ENCODE data around the gene ACAD11.

DNA sequence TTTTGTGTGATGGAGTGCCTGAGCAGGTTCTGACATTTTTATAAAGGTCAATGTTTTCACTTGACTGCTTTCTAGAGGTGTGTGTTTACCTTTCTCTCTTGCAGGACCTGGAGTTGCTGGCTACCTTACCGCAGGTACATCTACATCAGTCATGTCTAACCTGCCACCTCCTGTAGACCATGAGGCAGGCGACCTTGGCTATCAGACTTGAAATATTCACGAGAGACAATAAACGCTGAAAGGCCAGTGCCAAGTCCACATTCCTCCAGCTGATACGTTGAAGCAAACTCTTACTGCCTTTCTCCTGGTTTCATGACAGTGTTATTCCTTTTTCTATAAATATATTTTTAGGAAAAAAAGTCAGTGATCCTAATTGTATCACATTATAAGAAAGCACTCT, 121.5 kb downstream of the ACAD11 start:
- TF ChIP-seq SUZ12 (IDR thresholded peaks at IDR 0.05) (no peak), FOXA1 (IDR thresholded peaks at IDR 0.05) (no peak), HDGF (IDR thresholded peaks at IDR 0.05; ENCODE audit: borderline replicate concordance) (no peak), SP1 (IDR thresholded peaks at IDR 0.05) (no peak), FOXK2 (IDR thresholded peaks at IDR 0.05) (no peak)
- TF ChIP-seq, protein P1, sequence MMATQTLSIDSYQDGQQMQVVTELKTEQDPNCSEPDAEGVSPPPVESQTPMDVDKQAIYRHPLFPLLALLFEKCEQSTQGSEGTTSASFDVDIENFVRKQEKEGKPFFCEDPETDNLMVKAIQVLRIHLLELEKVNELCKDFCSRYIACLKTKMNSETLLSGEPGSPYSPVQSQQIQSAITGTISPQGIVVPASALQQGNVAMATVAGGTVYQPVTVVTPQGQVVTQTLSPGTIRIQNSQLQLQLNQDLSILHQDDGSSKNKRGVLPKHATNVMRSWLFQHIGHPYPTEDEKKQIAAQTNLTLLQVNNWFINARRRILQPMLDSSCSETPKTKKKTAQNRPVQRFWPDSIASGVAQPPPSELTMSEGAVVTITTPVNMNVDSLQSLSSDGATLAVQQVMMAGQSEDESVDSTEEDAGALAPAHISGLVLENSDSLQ (IDR thresholded peaks at IDR 0.05): no peak
